ENCODE measurements around the gene PIK3R6. TPM values are rescaled to one million over a fixed set of nuclear protein-coding genes. Genes with fewer than 3 reads are reported as not detected.
A peak's percentile ranks its signal among the peaks of the same experiment; 100 is the strongest.

The PIK3R6 gene
- total RNA-seq, 1 donor from 2014 or later: 4.5 TPM

GRCh38 chr17:8785547-8786413 is 81.7 kb downstream of the PIK3R6 start:
- Mint-ChIP-seq H3K4me1 (peaks cover 2% of the 10 kb centered on the region), H3K4me3 (no peak overlapping the region), H3K27me3 (peaks cover 10% of the 10 kb centered on the region), H3K9me3 (no peaks in the 10 kb centered on the region), H3K36me3 (ENCODE audit: low read depth) (no peaks in the 10 kb centered on the region), H3K27ac (no peak overlapping the region)
- peak; percentile 87 for DNase-seq
- intact Hi-C loops (cut with micrococcal nuclease): loop anchor here (10.0 kb wide), 2 partner anchors 109 to 209 kb away; no protein-coding TSS in a partner anchor

- no peak overlapping the region for H3K4me3 Mint-ChIP-seq
- no peaks in the 10 kb centered on the region for H3K9me3 Mint-ChIP-seq
- peaks cover 2% of the 10 kb centered on the region for H3K4me1 Mint-ChIP-seq
- intact Hi-C loops (cut with micrococcal nuclease): loop anchor here (10.0 kb wide), 2 partner anchors 113 to 213 kb away; no protein-coding TSS in a partner anchor
- peaks cover 21% of the 10 kb centered on the region for H3K27me3 Mint-ChIP-seq
- no peak overlapping the region for H3K27ac Mint-ChIP-seq
- no peak for DNase-seq
- H3K36me3 Mint-ChIP-seq (ENCODE audit: low read depth): no peaks in the 10 kb centered on the region
Observed at GRCh38 chr17:8782176-8782575, 85.3 kb downstream of the PIK3R6 start.

- Mint-ChIP-seq H3K27ac (no peak overlapping the region), H3K9me3 (no peaks in the 10 kb centered on the region), H3K4me1 (peaks cover 2% of the 10 kb centered on the region), H3K4me3 (no peak overlapping the region), H3K36me3 (ENCODE audit: low read depth) (no peaks in the 10 kb centered on the region), H3K27me3 (peaks cover 25% of the 10 kb centered on the region)
- intact Hi-C loops (cut with micrococcal nuclease): loop anchor here (10.0 kb wide), 2 partner anchors 113 to 213 kb away; no protein-coding TSS in a partner anchor
- no peak for DNase-seq
Observed at GRCh38 chr17:8781776-8782175, 85.7 kb downstream of the PIK3R6 start.

- Mint-ChIP-seq H3K4me3 (no peak overlapping the region), H3K27me3 (peaks cover 41% of the 10 kb centered on the region), H3K36me3 (ENCODE audit: low read depth) (no peaks in the 10 kb centered on the region), H3K4me1 (no peaks in the 10 kb centered on the region), H3K9me3 (peaks cover 4% of the 10 kb centered on the region), H3K27ac (no peak overlapping the region)
- DNase-seq: no peak
- intact Hi-C loops (cut with micrococcal nuclease): no loop called here
Observed at GRCh38 chr17:8776881-8777280, 90.6 kb downstream of the PIK3R6 start.

DNA sequence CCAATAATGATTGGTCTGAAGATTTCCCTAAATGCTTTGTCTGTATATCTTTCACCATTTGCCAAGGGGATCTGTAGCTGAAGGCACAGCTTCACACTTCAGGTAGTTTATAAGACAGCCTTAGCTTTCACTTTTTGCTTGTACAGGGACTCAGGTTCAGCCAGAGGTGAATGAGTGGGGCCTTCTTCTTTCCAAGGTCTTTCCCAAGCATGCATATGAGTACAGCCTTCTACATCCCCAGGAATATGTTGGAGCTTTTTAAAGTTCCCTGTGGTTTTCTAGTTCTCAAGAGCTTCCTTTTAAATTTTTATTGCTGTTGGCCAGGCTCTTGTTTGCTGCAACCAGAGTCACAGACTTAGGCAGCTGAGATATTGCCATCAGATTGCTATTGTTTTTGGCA is 91.2 kb downstream of the PIK3R6 start:
- H3K27me3 Mint-ChIP-seq: peaks cover 41% of the 10 kb centered on the region
- intact Hi-C loops (cut with micrococcal nuclease): no loop called here
- H3K4me1 Mint-ChIP-seq: no peaks in the 10 kb centered on the region
- H3K4me3 Mint-ChIP-seq: no peak overlapping the region
- H3K36me3 Mint-ChIP-seq (ENCODE audit: low read depth): no peaks in the 10 kb centered on the region
- no peak for DNase-seq
- peaks cover 4% of the 10 kb centered on the region for H3K9me3 Mint-ChIP-seq
- no peak overlapping the region for H3K27ac Mint-ChIP-seq

GRCh38 chr17:8766731-8767130 is 100.7 kb downstream of the PIK3R6 start:
- DNase-seq: no peak
- Mint-ChIP-seq H3K27me3 (peaks cover 23% of the 10 kb centered on the region), H3K27ac (no peak overlapping the region), H3K9me3 (no peaks in the 10 kb centered on the region), H3K4me3 (no peak overlapping the region), H3K36me3 (ENCODE audit: low read depth) (no peaks in the 10 kb centered on the region), H3K4me1 (no peaks in the 10 kb centered on the region)
- intact Hi-C loops (cut with micrococcal nuclease): no loop called here

DNA sequence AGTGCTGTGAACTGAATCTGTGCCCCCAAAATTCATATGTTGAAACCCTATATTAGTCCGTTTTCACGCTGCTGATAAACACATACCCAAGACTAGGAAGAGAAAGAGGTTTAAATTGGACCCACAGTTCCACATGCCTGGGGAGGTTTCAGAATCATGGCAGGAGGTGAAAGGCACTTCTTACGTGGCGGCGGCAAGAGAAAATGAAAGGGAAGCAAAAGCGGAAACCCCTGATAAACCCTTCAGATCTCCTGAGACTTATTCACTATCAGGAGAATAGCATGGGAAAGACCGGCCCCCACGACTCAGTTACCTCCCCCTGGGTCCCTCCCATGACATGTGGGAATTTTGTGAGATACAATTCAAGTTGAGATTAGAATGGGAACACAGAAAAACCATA is 105.5 kb downstream of the PIK3R6 start:
- no peaks in the 10 kb centered on the region for H3K36me3 Mint-ChIP-seq (ENCODE audit: low read depth)
- H3K27me3 Mint-ChIP-seq: peaks cover 14% of the 10 kb centered on the region
- intact Hi-C loops (cut with micrococcal nuclease): no loop called here
- H3K4me1 Mint-ChIP-seq: no peaks in the 10 kb centered on the region
- no peak overlapping the region for H3K4me3 Mint-ChIP-seq
- H3K27ac Mint-ChIP-seq: no peak overlapping the region
- no peak for DNase-seq
- no peaks in the 10 kb centered on the region for H3K9me3 Mint-ChIP-seq

DNA sequence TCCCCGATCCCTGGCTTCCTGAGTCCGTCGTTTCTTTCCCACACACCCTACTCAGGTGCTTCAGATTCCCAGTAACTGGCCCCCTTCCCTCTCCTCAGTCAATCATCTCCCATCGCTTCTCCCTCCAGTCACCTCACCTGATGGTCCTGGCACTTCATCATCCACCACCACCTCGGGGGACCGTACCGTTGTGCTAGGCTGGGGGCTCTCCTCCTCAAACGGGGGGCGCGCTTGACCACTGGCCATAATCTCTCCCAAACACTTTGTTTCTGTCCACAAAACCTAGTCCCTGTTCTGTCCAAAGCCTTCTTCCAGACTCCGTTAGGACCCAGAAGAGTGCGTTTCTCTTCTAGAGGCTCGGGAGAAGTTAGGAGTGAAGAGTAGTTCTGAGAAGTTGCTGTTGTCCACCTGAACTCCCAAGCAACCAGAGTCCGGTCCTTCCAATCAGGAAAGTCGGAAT is 109.3 kb downstream of the PIK3R6 start, which contains the start of gene SPDYE4:
SPDYE4 (minus strand) TSS at position 410 of the 460 bp plus-strand sequence; CDS start at position 246, 164 bp downstream.
- H3K4me1 Mint-ChIP-seq: no peaks in the 10 kb centered on the region
- H3K4me3 Mint-ChIP-seq: no peak within 1 kb of the TSS
- no peak within 1 kb of the TSS for H3K27ac Mint-ChIP-seq
- no peaks in the 10 kb centered on the region for H3K9me3 Mint-ChIP-seq
- DNase-seq: no peak
- H3K27me3 Mint-ChIP-seq: peaks cover 16% of the 10 kb centered on the region
- no peaks in the 10 kb centered on the region for H3K36me3 Mint-ChIP-seq (ENCODE audit: low read depth)
- intact Hi-C loops (cut with micrococcal nuclease): no loop called here

DNA sequence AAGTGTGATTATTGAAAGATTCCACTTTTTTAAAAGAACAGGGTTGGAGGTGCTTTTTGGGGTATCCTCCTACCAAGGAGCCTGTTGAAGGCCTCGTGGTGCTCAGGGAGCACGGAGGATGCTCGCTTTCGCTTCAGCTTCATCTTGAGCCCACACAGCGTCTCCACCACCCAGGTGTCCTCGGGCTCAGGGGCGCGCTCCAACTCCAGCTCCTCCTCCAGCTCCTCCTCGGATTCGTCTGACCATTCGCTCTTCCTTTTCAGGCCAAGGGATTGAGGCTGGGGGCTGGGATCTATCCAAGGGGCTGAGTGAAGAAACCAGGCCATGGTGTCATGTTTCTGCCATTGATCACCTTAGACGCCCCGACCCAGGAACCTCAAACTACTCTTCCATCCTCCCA is 110.3 kb downstream of the PIK3R6 start:
- intact Hi-C loops (cut with micrococcal nuclease): no loop called here
- no peak for DNase-seq
- H3K4me1 Mint-ChIP-seq: no peaks in the 10 kb centered on the region
- H3K36me3 Mint-ChIP-seq (ENCODE audit: low read depth): no peaks in the 10 kb centered on the region
- no peaks in the 10 kb centered on the region for H3K9me3 Mint-ChIP-seq
- no peak overlapping the region for H3K4me3 Mint-ChIP-seq
- H3K27ac Mint-ChIP-seq: no peak overlapping the region
- peaks cover 14% of the 10 kb centered on the region for H3K27me3 Mint-ChIP-seq

DNA sequence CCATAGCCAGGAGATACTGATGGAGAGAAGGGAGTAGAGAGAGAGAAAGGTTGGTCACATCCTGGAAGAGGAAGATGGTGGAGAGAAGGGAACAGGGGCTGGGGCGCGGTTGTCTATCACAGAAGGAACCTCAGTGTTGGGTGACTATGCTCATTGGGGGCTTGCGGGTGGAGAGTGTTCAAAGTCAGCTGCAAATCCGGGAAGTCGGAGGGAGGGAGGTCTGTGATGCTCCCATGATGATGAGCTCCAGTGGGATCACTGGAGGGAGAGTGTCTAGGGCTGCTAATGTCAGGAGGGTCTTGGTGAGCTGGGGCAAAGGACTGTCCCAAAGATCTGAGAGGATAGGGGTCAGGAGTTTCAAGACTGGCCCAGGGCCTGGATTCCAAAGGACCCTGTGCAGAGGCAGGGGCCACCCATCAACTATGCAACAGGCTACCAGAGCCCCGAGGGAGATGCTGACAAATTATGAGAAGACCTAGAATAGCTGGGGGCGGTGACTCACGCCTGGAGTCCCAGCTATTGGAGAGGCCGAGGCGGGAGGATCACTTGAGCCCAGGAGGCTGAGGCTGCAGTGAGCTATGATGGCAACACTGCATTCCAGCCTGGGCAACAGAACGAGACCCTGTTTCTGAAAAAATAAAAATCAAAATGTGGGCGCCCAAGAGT is 111.8 kb downstream of the PIK3R6 start:
- Mint-ChIP-seq H3K9me3 (no peaks in the 10 kb centered on the region), H3K27me3 (peaks cover 11% of the 10 kb centered on the region), H3K4me3 (no peak overlapping the region), H3K27ac (no peak overlapping the region), H3K4me1 (no peaks in the 10 kb centered on the region), H3K36me3 (ENCODE audit: low read depth) (no peaks in the 10 kb centered on the region)
- no peak for DNase-seq
- intact Hi-C loops (cut with micrococcal nuclease): no loop called here

DNA sequence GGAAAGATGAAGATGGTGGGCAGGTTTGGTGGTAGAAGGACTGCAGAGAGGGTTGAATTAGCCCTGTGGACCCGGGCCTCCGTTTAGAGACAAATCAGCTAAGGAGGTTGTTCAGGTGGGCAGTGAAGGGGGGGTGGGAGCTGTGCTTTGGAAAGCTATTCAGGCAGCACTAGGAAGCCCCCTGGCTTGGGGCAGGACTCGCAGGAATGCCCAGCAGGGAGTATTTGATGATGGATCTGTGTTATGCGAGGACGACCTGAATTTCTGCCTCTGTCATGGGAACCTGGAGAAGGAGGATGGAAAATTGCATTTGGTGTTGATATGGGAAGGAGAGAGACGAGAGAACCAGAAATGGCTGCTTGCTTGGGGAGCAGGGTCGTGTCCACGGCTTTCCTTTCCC is 112.6 kb downstream of the PIK3R6 start:
- H3K36me3 Mint-ChIP-seq (ENCODE audit: low read depth): no peaks in the 10 kb centered on the region
- H3K4me3 Mint-ChIP-seq: no peak overlapping the region
- intact Hi-C loops (cut with micrococcal nuclease): loop anchor here (5.0 kb wide), 1 partner anchor 242 kb away; no protein-coding TSS in a partner anchor
- H3K27me3 Mint-ChIP-seq: peaks cover 11% of the 10 kb centered on the region
- H3K9me3 Mint-ChIP-seq: no peaks in the 10 kb centered on the region
- H3K27ac Mint-ChIP-seq: no peak overlapping the region
- DNase-seq: no peak
- H3K4me1 Mint-ChIP-seq: no peaks in the 10 kb centered on the region

GRCh38 chr17:8753976-8754440 is 113.5 kb downstream of the PIK3R6 start:
- H3K9me3 Mint-ChIP-seq: no peaks in the 10 kb centered on the region
- intact Hi-C loops (cut with micrococcal nuclease): loop anchor here (5.0 kb wide), 1 partner anchor 243 kb away; no protein-coding TSS in a partner anchor

GRCh38 chr17:8753136-8753975 is 114.1 kb downstream of the PIK3R6 start:
- DNase-seq: no peak
- Mint-ChIP-seq H3K4me1 (no peaks in the 10 kb centered on the region), H3K27ac (no peak overlapping the region), H3K4me3 (no peak overlapping the region), H3K9me3 (no peaks in the 10 kb centered on the region), H3K36me3 (ENCODE audit: low read depth) (no peaks in the 10 kb centered on the region), H3K27me3 (peaks cover 14% of the 10 kb centered on the region)
- intact Hi-C loops (cut with micrococcal nuclease): loop anchor here (5.0 kb wide), 1 partner anchor 244 kb away; no protein-coding TSS in a partner anchor

More at GRCh38 chr17:8753976-8754440, 113.5 kb downstream of the PIK3R6 start:
- DNase-seq: no peak
- Mint-ChIP-seq H3K27me3 (peaks cover 10% of the 10 kb centered on the region), H3K4me3 (no peak overlapping the region), H3K4me1 (no peaks in the 10 kb centered on the region), H3K36me3 (ENCODE audit: low read depth) (no peaks in the 10 kb centered on the region), H3K27ac (no peak overlapping the region)
